Astrocyte (in vitro differentiated cells and primary cell): ENCODE data around the gene RNFT2. TPM values are rescaled to one million over a fixed set of nuclear protein-coding genes. Genes with fewer than 3 reads are reported as not detected.

Source experiments
- DNase-seq: peaks from one replicate; pipeline ENCODE4 v3.0.0-alpha.2; 2010; ENCODE audit warnings: low read depth
- FAIRE-seq: peaks from 2 replicates; lab custom pipeline; 2011; peaks lifted over from hg19 to GRCh38; lab: Jason Lieb, UNC
- H2AFZ ChIP-seq: 2 replicates; pipeline ENCODE4 v1.6.0; 2012; ENCODE audit warnings: low read depth, low read length, inconsistent platforms
- H3K27ac ChIP-seq: 2 replicates; pipeline ENCODE4 v1.5.1; 2011; ENCODE audit warnings: low read depth, low read length, inconsistent platforms
- H3K27me3 ChIP-seq: 2 replicates; pipeline ENCODE4 v1.6.0; 2011; ENCODE audit warnings: low read length, inconsistent platforms; ENCODE audit not compliant: insufficient read depth
- H3K36me3 ChIP-seq: 2 replicates; pipeline ENCODE4 v1.5.1; 2011; ENCODE audit warnings: low read length, inconsistent platforms; ENCODE audit not compliant: insufficient read depth
- H3K4me1 ChIP-seq: 2 replicates; pipeline ENCODE4 v1.5.1; 2011; ENCODE audit warnings: low read length, inconsistent platforms; ENCODE audit not compliant: insufficient read depth
- H3K4me2 ChIP-seq: 2 replicates; pipeline ENCODE4 v1.6.0; 2012; ENCODE audit warnings: low read length, inconsistent platforms
- H3K4me3 ChIP-seq: 2 replicates; pipeline ENCODE4 v1.5.1; 2011; ENCODE audit warnings: low read depth, mild to moderate bottlenecking, low read length, inconsistent platforms; ENCODE audit not compliant: insufficient read depth
- H3K79me2 ChIP-seq: 2 replicates; pipeline ENCODE4 v1.6.0; 2012; ENCODE audit warnings: mild to moderate bottlenecking, low read length, inconsistent platforms; ENCODE audit not compliant: insufficient read depth
- H3K9ac ChIP-seq: 2 replicates; pipeline ENCODE4 v1.6.0; 2012; ENCODE audit warnings: mild to moderate bottlenecking, low read length, inconsistent platforms
- H3K9me3 ChIP-seq: 2 replicates; pipeline ENCODE4 v1.5.1; 2012; ENCODE audit warnings: low read depth, mild to moderate bottlenecking, low read length, inconsistent platforms; ENCODE audit not compliant: insufficient read depth
- H4K20me1 ChIP-seq: 2 replicates; pipeline ENCODE4 v1.6.0; 2012; ENCODE audit warnings: low read length, inconsistent platforms; ENCODE audit not compliant: insufficient read depth
- H3K27ac Mint-ChIP-seq: one replicate; pipeline ENCODE4 v1.8.0; 2021; ENCODE audit warnings: mild to moderate bottlenecking, mixed read lengths; ENCODE audit not compliant: unreplicated experiment
- H3K27me3 Mint-ChIP-seq: one replicate; pipeline ENCODE4 v1.8.0; 2021; ENCODE audit warnings: low read depth, mixed read lengths; ENCODE audit not compliant: unreplicated experiment
- H3K36me3 Mint-ChIP-seq: one replicate; pipeline ENCODE4 v1.8.0; 2021; ENCODE audit warnings: low read depth, mixed read lengths; ENCODE audit not compliant: unreplicated experiment
- H3K4me1 Mint-ChIP-seq: one replicate; pipeline ENCODE4 v1.8.0; 2021; ENCODE audit warnings: low read depth, mixed read lengths; ENCODE audit not compliant: unreplicated experiment
- H3K4me3 Mint-ChIP-seq: one replicate; pipeline ENCODE4 v1.8.0; 2021; ENCODE audit warnings: mild to moderate bottlenecking, moderate library complexity, mixed read lengths; ENCODE audit not compliant: unreplicated experiment
- H3K9me3 Mint-ChIP-seq: one replicate; pipeline ENCODE4 v1.8.0; 2021; ENCODE audit warnings: mild to moderate bottlenecking, mixed read lengths; ENCODE audit not compliant: unreplicated experiment
- EZH2 ChIP-seq: IDR thresholded peaks from 2 replicates; pipeline ENCODE4 v1.6.1; 2012; ENCODE audit warnings: mild to moderate bottlenecking, low read length, inconsistent platforms; ENCODE audit not compliant: insufficient read depth
- total RNA-seq: library from RNA; stranded (reverse); gene quantifications from 2 replicates; pipeline ENCODE4 v1.2.1, GENCODE V29; 2021
- TF ChIP-seq, protein P1 (sequence below): IDR thresholded peaks from 2 replicates; pipeline ENCODE4 v1.5.1; 2011; ENCODE audit warnings: low read depth, mild to moderate bottlenecking, inconsistent platforms, low read length, moderate library complexity; ENCODE audit not compliant: insufficient read depth

Gene RNFT2
- total RNA-seq, 1 donor from 2014 or later: 8.9 TPM

DNA sequence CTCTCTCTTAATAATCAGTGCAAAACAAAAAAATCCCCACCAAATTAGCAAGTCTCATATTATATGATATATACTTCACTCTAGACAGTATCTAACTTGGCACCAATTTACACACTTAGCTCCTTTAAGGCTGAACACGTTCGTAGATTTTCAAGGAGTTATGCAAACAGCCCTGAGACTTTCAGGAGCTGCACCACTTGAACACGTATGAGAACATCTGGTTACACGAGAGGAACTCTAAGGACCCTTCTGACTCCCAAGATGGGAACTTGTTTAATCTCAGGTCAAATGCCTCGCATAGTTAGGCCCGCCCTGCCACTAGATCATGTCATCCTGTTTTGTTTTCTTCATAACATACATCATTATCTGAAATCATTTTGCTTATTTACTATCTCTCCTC is 10.2 kb upstream of the RNFT2 start:
- no peak for TF ChIP-seq EZH2
- TF ChIP-seq, protein P1, sequence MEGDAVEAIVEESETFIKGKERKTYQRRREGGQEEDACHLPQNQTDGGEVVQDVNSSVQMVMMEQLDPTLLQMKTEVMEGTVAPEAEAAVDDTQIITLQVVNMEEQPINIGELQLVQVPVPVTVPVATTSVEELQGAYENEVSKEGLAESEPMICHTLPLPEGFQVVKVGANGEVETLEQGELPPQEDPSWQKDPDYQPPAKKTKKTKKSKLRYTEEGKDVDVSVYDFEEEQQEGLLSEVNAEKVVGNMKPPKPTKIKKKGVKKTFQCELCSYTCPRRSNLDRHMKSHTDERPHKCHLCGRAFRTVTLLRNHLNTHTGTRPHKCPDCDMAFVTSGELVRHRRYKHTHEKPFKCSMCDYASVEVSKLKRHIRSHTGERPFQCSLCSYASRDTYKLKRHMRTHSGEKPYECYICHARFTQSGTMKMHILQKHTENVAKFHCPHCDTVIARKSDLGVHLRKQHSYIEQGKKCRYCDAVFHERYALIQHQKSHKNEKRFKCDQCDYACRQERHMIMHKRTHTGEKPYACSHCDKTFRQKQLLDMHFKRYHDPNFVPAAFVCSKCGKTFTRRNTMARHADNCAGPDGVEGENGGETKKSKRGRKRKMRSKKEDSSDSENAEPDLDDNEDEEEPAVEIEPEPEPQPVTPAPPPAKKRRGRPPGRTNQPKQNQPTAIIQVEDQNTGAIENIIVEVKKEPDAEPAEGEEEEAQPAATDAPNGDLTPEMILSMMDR: no peak
- Mint-ChIP-seq H3K9me3 (no peaks in the 10 kb centered on the region), H3K27ac (no peak overlapping the region), H3K4me1 (peaks cover 3% of the 10 kb centered on the region), H3K36me3 (peaks cover 2% of the 10 kb centered on the region), H3K4me3 (no peak overlapping the region), H3K27me3 (no peaks in the 10 kb centered on the region)
- no peak overlapping the region for H3K4me3 ChIP-seq
- DNase-seq (no peak), FAIRE-seq (no peak)
- peaks cover 4% of the 10 kb centered on the region for H3K36me3 ChIP-seq
- H3K9ac ChIP-seq: no peak overlapping the region
- H3K4me2 ChIP-seq: no peak overlapping the region
- no peaks in the 10 kb centered on the region for H3K27me3 ChIP-seq
- peaks cover 56% of the 10 kb centered on the region for H4K20me1 ChIP-seq
- H2AFZ ChIP-seq: no peak overlapping the region
- no peaks in the 10 kb centered on the region for H3K9me3 ChIP-seq
- H3K27ac ChIP-seq: no peak overlapping the region
- H3K4me1 ChIP-seq: no peaks in the 10 kb centered on the region
- H3K79me2 ChIP-seq: peaks cover 71% of the 10 kb centered on the region

GRCh38 chr12:116731801-116732200 is 6.3 kb upstream of the RNFT2 start:
- Histone ChIP-seq H3K9me3 (no peaks in the 10 kb centered on the region), H3K27ac (no peak overlapping the region), H3K36me3 (peaks cover 7% of the 10 kb centered on the region), H3K27me3 (no peaks in the 10 kb centered on the region), H3K79me2 (peaks cover 77% of the 10 kb centered on the region), H3K9ac (no peak overlapping the region), H2AFZ (no peak overlapping the region), H4K20me1 (peaks cover 65% of the 10 kb centered on the region), H3K4me3 (no peak overlapping the region), H3K4me2 (no peak overlapping the region), H3K4me1 (peaks cover 6% of the 10 kb centered on the region)
- FAIRE-seq: no peak
- TF ChIP-seq EZH2: no peak
- TF ChIP-seq, protein P1: no peak
- Mint-ChIP-seq H3K4me3 (no peak overlapping the region), H3K36me3 (peaks cover 2% of the 10 kb centered on the region), H3K27ac (no peak overlapping the region), H3K27me3 (no peaks in the 10 kb centered on the region), H3K4me1 (peaks cover 8% of the 10 kb centered on the region), H3K9me3 (no peaks in the 10 kb centered on the region)
- DNase-seq: no peak

DNA sequence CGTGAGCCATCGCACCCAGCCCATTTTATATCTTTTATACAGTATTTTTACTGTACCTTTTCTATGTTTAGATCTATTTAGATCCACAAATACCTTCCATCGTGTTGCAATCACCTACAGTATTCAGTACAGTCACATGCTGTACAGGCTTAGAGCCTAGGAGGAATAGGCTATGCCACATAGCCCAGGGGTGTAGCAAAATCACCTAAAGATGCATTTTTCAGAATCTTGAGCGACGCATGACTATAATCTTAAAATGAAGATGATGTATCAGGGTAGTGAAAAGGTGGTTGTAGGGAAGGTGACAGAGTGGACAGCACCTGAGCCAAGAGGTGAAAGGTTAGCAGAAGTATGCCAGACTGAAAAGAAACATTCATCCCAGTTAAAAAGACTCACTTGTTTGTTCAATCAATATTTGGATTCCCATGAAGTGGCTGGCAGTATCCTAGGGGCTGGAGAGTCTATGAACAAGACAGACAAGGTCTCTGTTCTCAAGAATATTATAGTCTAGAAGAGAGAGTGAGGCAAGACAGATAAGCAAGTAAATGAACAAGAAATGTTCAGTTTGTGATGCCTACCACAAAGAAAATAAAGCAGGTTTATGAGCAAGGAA is 3.9 kb upstream of the RNFT2 start:
- DNase-seq: no peak
- Mint-ChIP-seq H3K4me1 (peaks cover 8% of the 10 kb centered on the region), H3K9me3 (no peaks in the 10 kb centered on the region), H3K4me3 (peak overlapping the region; percentile 22), H3K36me3 (peaks cover 2% of the 10 kb centered on the region), H3K27ac (no peak overlapping the region), H3K27me3 (no peaks in the 10 kb centered on the region)
- Histone ChIP-seq H3K79me2 (peaks cover 65% of the 10 kb centered on the region), H3K4me3 (no peak overlapping the region), H4K20me1 (peaks cover 54% of the 10 kb centered on the region), H3K4me1 (peaks cover 13% of the 10 kb centered on the region), H2AFZ (no peak overlapping the region), H3K9ac (no peak overlapping the region), H3K4me2 (no peak overlapping the region), H3K9me3 (no peaks in the 10 kb centered on the region), H3K27ac (no peak overlapping the region), H3K36me3 (peaks cover 5% of the 10 kb centered on the region), H3K27me3 (no peaks in the 10 kb centered on the region)
- FAIRE-seq: no peak
- no peak for TF ChIP-seq EZH2
- TF ChIP-seq, protein P1: no peak
